Keratinocyte (primary cell): ENCODE results near the gene MMP24. TPM values are rescaled to one million over a fixed set of nuclear protein-coding genes. Genes with fewer than 3 reads are reported as not detected.

ENCODE experiments used
- DNase-seq: peaks from one replicate; pipeline ENCODE4 v3.0.0-alpha.2; 2011; ENCODE audit warnings: low read depth, missing footprints, low spot score
- FAIRE-seq: peaks from 2 replicates; lab custom pipeline; 2011; peaks lifted over from hg19 to GRCh38; lab: Jason Lieb, UNC
- H2AFZ ChIP-seq: 2 replicates; pipeline ENCODE4 v1.6.0; 2012; ENCODE audit warnings: low read length, control low read depth, inconsistent platforms; ENCODE audit not compliant: control insufficient read depth
- H3K27ac ChIP-seq: 2 replicates; pipeline ENCODE4 v1.5.1; 2011; ENCODE audit warnings: low read length; ENCODE audit not compliant: control insufficient read depth, insufficient read depth
- H3K27me3 ChIP-seq: 3 replicates; pipeline ENCODE4 v1.6.0; 2011; ENCODE audit warnings: low read length; ENCODE audit not compliant: control insufficient read depth, insufficient read depth; ENCODE audit errors: extremely low read depth
- H3K36me3 ChIP-seq, 2 experiments: 2 replicates in 1 of 2; 3 replicates in 1 of 2; pipeline ENCODE4 v1.5.1; 2011; ENCODE audit warnings: low read length in 2 of 2, mild to moderate bottlenecking in 1 of 2; ENCODE audit not compliant: control insufficient read depth in 2 of 2, insufficient read depth in 2 of 2; ENCODE audit errors: extremely low read depth in 1 of 2
- H3K4me1 ChIP-seq: 3 replicates; pipeline ENCODE4 v1.5.1; 2011; ENCODE audit warnings: low read length; ENCODE audit not compliant: control insufficient read depth, insufficient read depth; ENCODE audit errors: extremely low read depth
- H3K4me2 ChIP-seq: 3 replicates; pipeline ENCODE4 v1.6.0; 2011; ENCODE audit warnings: low read depth, low read length; ENCODE audit not compliant: control insufficient read depth, insufficient read depth; ENCODE audit errors: extremely low read depth
- H3K4me3 ChIP-seq, 3 experiments: fragments of 200-600 bp in 1 of 3; sonication (generic) in 1 of 3; 2 replicates in 2 of 3; 3 replicates in 1 of 3; pipeline ENCODE4 v1.5.1; 2011 to 2016; ENCODE audit warnings: low read length in 3 of 3, mild to moderate bottlenecking in 3 of 3, control low read depth in 2 of 3, inconsistent platforms in 1 of 3, low read depth in 1 of 3, mixed read lengths in 1 of 3, mixed run types in 1 of 3, moderate library complexity in 1 of 3; ENCODE audit not compliant: control insufficient read depth in 2 of 3, insufficient read depth in 2 of 3; ENCODE audit errors: extremely low read depth in 1 of 3
- H3K79me2 ChIP-seq: 2 replicates; pipeline ENCODE4 v1.6.0; 2012; ENCODE audit warnings: low read length; ENCODE audit not compliant: control insufficient read depth, insufficient read depth
- H3K9ac ChIP-seq: 3 replicates; pipeline ENCODE4 v1.6.0; 2011; ENCODE audit warnings: low read length; ENCODE audit not compliant: control insufficient read depth, insufficient read depth; ENCODE audit errors: extremely low read depth
- H3K9me1 ChIP-seq: 3 replicates; pipeline ENCODE4 v1.6.0; 2011; ENCODE audit warnings: low read length; ENCODE audit not compliant: control insufficient read depth, insufficient read depth; ENCODE audit errors: extremely low read depth
- H3K9me3 ChIP-seq: 2 replicates; pipeline ENCODE4 v1.5.1; 2012; ENCODE audit warnings: low read depth, low read length; ENCODE audit not compliant: control insufficient read depth
- H4K20me1 ChIP-seq: 3 replicates; pipeline ENCODE4 v1.6.0; 2011; ENCODE audit warnings: low read length; ENCODE audit not compliant: control insufficient read depth, insufficient read depth; ENCODE audit errors: extremely low read depth
- EZH2 ChIP-seq: IDR thresholded peaks from one replicate; pipeline ENCODE4 v1.6.1; 2012; ENCODE audit warnings: inconsistent platforms, mild to moderate bottlenecking, low read length, moderate library complexity
- dilution Hi-C: fragments of 300-500 bp; cut with MboI; formaldehyde crosslinking; loops from one replicate; pipeline ENCODE4 v1.7.0; 2020; ENCODE audit warnings: low sequenced_read_pairs; ENCODE audit not compliant: extremely low pct_ligation_motif_present
- polyA plus RNA-seq, 5 experiments: library from polyadenylated mRNA; depleted of rRNA in 3 of 5; stranded (reverse) in 3 of 5; stranded (forward) in 1 of 5; unstranded in 1 of 5; fragments of >200 nt; gene quantifications; 1 replicate in 1 of 5; 2 replicates in 3 of 5; 3 replicates in 1 of 5; pipeline versions ENCODE4 v1.2.1 to v1.2.3, GENCODE V29; 2011 to 2012; ENCODE audit warnings: missing spikeins in 2 of 5, low read depth in 1 of 5, low replicate concordance in 1 of 5
- TF ChIP-seq, protein P1 (sequence below), 3 experiments: IDR thresholded peaks in 1 of 3; conservative IDR thresholded peaks in 1 of 3; optimal IDR thresholded peaks in 1 of 3; 2 replicates in 2 of 3; 3 replicates in 1 of 3; pipeline versions ENCODE3 to v1.5.1; 2011; ENCODE audit warnings: low read length in 3 of 3, mild to moderate bottlenecking in 3 of 3, moderate library complexity in 2 of 3, control low read depth in 1 of 3, inconsistent platforms in 1 of 3; ENCODE audit not compliant: insufficient read depth in 2 of 3; ENCODE audit errors: extremely low read depth in 1 of 3

The MMP24 gene
- polyA plus RNA-seq, 1 donor (not counting 4 experiments of a cell fraction or from before 2014, with no cell fraction given), result not detected

- H3K4me1 ChIP-seq, result peaks cover 31% of the 10 kb centered on the region
- H4K20me1 ChIP-seq, result no peaks in the 10 kb centered on the region
- TF ChIP-seq EZH2, result no peak
- TF ChIP-seq, protein P1, sequence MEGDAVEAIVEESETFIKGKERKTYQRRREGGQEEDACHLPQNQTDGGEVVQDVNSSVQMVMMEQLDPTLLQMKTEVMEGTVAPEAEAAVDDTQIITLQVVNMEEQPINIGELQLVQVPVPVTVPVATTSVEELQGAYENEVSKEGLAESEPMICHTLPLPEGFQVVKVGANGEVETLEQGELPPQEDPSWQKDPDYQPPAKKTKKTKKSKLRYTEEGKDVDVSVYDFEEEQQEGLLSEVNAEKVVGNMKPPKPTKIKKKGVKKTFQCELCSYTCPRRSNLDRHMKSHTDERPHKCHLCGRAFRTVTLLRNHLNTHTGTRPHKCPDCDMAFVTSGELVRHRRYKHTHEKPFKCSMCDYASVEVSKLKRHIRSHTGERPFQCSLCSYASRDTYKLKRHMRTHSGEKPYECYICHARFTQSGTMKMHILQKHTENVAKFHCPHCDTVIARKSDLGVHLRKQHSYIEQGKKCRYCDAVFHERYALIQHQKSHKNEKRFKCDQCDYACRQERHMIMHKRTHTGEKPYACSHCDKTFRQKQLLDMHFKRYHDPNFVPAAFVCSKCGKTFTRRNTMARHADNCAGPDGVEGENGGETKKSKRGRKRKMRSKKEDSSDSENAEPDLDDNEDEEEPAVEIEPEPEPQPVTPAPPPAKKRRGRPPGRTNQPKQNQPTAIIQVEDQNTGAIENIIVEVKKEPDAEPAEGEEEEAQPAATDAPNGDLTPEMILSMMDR (optimal IDR thresholded peaks at IDR 0.05 in 1 of 3, IDR thresholded peaks at IDR 0.05 in 1 of 3, conservative IDR thresholded peaks at IDR 0.05 in 1 of 3; ENCODE audit: extremely low read depth in 1 of 3, insufficient read depth in 2 of 3, low read length in 3 of 3), result no peak
- dilution Hi-C loops, result no loop called here
- H3K4me2 ChIP-seq, result peak overlapping the region; percentile 63
- H3K9me3 ChIP-seq, result no peaks in the 10 kb centered on the region
- H3K4me3 ChIP-seq, result peak overlapping the region in 2 of 3 experiments; percentile 25 to 28
- no peaks in the 10 kb centered on the region for H3K36me3 ChIP-seq
- no peak overlapping the region for H3K27ac ChIP-seq
- DNase-seq, result no peak
- no peaks in the 10 kb centered on the region for H3K27me3 ChIP-seq
- H3K79me2 ChIP-seq, result peaks cover 2% of the 10 kb centered on the region
- no peak overlapping the region for H3K9ac ChIP-seq
- no peak overlapping the region for H2AFZ ChIP-seq
- FAIRE-seq, result no peak
- H3K9me1 ChIP-seq, result no peaks in the 10 kb centered on the region
Measured at GRCh38 chr20:35290186-35290886, 63.8 kb downstream of the MMP24 start.

- dilution Hi-C loops, result no loop called here
- peaks cover 2% of the 10 kb centered on the region for H3K79me2 ChIP-seq
- no peaks in the 10 kb centered on the region for H3K9me1 ChIP-seq
- H3K9ac ChIP-seq, result no peak overlapping the region
- H3K4me1 ChIP-seq, result peaks cover 27% of the 10 kb centered on the region
- DNase-seq, result no peak
- TF ChIP-seq EZH2, result no peak
- TF ChIP-seq, protein P1 (optimal IDR thresholded peaks at IDR 0.05 in 1 of 3, IDR thresholded peaks at IDR 0.05 in 1 of 3, conservative IDR thresholded peaks at IDR 0.05 in 1 of 3; ENCODE audit: extremely low read depth in 1 of 3, insufficient read depth in 2 of 3, low read length in 3 of 3), result no peak
- peak overlapping the region; percentile 63 for H3K4me2 ChIP-seq
- FAIRE-seq, result no peak
- H3K9me3 ChIP-seq, result no peaks in the 10 kb centered on the region
- no peak overlapping the region for H2AFZ ChIP-seq
- H4K20me1 ChIP-seq, result no peaks in the 10 kb centered on the region
- peak overlapping the region in 2 of 3 experiments; percentile 25 to 28 for H3K4me3 ChIP-seq
- H3K36me3 ChIP-seq, result no peaks in the 10 kb centered on the region
- no peak overlapping the region for H3K27ac ChIP-seq
- H3K27me3 ChIP-seq, result no peaks in the 10 kb centered on the region
Measured at GRCh38 chr20:35290887-35291417, 64.5 kb downstream of the MMP24 start.
